NK-92 (cell line): ENCODE results near the gene CPE.

Experiments
- DNase-seq: peaks from one replicate; lab custom pipeline; 2025; ENCODE audit not compliant: unreplicated experiment; lab: John Stamatoyannopoulos, UW

Gene CPE

DNA sequence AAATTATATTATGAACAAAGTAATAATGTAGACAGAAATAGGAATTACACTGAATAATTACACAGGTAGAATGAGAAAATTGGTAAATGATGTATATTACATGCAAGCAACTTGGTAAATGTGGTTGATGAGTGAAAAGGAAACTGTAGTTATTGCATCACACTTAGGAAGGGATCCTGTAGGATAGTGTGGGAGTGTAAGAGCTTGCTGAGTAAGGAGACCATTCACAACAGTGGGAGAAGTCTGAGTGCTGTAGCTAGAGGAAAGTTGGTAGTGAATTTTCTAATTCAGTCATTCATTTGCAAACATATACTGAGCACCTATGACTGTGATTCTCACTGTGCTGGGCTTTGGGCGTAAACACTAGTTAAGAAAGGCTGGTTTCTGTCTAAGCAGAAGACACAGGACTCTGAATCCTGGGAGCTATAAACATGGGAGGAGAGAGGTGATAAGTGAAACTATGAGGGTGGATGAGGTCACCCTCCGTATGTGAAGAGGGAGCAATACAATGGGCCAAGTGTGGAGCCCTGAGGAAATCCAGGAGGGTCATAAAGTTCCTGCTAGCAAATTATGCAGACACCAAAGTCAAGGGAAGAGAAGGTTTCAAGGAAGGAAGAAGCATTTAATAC is 14.2 kb upstream of the CPE start:
- no peak for DNase-seq

- no peak for DNase-seq
Observed at GRCh38 chr4:165367040-165367439, 11.8 kb upstream of the CPE start.

DNA sequence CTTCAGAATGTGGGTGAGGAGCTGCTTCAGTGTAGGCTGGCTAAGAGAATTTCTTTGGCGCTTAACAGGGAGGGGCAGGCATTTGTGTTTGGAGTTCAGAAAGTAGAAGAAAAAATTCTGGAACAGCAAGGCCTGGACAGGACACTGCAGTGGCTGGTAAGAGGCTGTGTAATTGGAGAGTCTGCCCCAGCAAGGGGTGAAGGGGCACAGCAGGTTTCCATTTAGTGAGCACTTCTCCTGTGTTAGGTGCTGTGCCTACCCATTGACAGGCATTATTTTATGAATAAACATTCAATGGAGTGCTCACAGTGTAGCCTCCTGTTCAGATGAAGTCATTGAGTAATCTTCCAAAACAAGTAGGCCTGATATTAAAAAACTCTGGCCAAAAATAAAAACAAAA is 10.7 kb upstream of the CPE start:
- no peak for DNase-seq

DNA sequence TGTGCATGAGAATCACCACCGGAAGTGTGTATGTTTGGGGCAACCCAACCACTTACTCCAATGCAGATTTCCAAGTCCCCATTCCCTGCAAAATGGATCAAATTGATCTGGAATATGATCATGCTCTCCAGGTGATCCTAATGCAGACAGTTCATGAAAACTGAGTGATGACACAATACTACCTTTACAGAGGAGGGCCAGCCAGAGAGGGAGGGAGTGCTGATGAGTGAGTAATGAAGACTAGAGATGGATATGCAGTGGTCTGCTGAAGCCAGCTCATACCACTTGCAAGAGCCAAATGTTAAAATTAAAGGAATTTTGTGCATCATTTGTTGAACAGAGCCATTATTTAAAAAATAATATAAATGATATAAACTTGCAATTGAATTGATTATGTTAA is 10.2 kb upstream of the CPE start:
- no peak for DNase-seq

DNA sequence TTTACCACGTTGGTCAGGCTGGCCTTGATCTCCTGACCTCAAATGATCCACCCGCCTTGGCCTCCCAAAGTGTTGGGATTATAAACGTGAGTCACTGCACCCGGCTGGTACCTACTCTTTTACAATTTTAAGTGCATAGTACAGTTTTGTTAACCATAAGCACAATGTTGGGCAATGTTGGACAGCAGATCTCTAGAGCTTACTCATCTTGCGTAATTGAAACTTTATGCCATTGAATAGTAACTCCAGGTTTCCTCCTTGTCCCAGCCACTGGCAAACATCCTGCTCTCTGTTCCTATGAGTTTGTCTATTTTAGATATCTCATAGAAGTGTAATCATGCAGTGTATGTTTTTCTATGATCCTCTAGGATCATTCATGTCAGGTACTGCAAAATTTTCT is 9.3 kb upstream of the CPE start:
- DNase-seq = no peak

DNA sequence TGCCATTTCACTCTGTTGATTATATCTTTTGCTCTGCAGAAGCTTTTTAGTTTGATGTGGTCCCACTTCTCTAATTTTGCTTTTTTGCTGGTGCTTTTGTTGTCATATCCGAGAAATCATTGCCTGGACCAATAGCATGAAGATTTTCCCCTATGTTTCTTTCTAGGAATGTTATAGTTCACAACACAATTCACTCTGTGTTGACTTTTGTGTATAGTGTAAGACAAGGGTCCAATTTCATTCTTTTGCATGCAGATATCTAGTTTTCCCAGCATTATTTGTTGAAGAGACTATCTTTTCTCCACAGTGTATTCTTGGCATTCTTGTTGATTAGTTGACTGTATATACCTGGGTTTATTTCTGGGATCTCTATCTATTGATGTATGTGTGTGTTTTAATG is 8.3 kb upstream of the CPE start:
- DNase-seq = no peak

- no peak for DNase-seq
Observed at GRCh38 chr4:165375465-165375864, 3.3 kb upstream of the CPE start.

GRCh38 chr4:165378398-165378744 is 437 bp upstream of the CPE start:
- DNase-seq = no peak

DNA sequence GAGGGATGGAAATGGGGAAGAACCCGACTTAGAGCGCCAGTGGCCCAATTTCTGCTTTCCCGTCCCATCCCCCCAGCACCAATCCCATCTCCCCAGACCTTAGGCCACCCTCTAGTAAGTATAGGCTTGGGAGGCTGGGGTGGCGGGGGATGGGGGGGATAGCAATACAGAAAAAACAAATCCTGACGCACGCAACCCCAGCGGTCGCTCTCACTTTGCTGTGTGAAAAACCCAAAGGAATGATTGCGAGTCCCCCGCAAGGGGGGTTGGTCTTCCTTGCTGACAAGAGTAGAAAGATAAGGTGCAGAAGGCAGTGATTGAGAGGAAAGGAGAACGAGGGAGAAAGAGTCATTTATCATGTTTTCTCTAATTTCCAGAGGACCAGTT is 863 bp downstream of the CPE start:
- no peak for DNase-seq

DNA sequence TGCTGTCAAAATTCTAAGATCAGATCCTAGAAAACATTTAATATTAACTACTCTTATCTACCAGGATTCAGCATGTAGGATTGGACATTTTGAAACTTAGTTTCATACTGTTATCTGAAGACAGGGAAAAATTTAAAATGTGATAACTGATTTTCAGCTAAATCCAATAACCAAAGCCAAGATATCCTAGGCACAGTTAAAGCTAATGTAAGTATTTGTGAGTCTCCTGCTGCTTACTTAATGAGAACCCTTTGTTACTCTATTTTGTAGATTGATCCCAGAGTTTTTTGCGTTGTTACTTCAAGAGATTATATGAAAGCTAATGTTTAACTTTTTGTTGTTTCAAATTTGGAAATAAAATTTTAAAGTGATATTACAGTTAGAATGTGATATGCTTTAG is 2.0 kb downstream of the CPE start:
- DNase-seq = no peak

- no peak for DNase-seq
Observed at GRCh38 chr4:165381821-165382373, 3.1 kb downstream of the CPE start.

- no peak for DNase-seq
Observed at GRCh38 chr4:165382640-165383039, 3.8 kb downstream of the CPE start.

DNA sequence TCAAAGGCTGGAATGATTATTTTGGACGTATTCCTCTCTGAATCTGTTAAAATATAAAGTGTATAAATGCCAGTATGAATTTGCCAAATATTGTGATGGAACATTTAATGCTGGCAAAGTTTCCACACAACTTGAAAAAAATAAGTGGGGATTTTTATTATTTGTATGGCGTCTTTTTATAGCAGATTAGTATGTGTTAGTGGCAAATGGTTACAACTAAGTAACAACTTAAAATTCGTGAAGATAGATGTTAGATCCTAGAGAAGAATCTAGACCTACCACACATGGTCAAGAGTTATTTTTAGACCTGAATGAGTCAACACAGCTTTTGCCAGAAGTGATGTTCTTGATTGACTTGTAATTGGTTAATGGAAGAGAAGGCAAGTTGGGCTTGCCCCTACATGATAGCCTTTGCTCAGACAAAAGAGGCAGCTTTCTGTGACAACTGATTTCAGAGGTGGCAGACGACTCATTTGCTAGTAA is 4.8 kb downstream of the CPE start:
- no peak for DNase-seq

DNA sequence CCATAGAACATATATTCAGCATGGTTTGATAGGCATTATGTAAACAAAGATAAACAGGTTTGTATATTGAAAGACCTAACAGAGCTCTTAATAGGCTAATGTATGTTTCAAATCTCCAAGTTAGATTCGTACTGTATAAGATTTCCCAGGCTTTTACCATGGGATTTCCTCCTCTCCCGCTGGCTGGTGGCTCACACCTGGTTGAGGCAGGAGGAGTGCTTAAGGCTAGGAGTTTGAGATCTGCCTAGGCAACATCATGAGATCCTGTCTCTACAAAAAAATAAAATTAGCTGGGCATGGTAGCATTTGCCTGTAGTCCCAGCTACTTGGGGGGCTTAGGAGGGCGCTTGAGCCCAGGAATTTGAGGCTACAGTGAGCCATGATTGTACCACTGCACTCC is 5.4 kb downstream of the CPE start:
- DNase-seq = no peak

DNA sequence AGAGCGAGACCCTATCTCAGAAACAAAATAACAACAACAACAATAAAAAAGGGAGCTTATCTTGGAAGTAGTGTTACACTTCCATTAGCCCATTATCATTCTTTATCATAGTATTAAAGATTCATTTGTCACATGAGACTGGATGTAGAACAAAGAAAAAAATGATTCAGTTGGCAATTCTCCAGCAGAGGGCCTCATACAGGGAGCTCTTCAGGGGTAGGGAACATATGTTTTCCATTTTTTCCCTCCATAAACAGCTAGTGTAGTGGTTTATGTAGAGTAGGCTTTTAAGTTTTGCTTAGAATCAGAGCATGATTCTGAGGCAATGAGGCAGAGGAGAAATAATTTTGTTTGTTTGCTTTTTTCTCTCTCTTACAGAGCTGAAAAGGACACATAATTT is 5.8 kb downstream of the CPE start:
- DNase-seq = no peak

DNA sequence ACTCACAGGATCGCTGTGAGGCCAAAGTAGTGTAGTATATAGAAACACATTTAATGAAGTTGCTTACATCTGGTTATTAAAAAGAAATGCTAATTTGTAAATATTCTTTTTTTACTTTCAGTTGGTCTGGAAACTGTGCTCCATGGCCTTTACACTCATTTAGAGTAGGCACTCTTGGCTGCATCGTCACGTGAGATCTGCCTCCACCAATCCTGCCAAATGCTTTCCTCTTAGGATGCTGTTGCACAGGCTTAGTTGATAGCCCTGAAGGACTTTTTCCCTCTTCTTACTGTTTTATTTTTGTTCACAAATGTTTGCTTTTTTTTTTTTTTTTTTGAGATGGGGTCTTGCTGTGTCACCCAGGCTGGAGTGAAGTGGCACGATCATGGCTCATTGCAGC is 6.3 kb downstream of the CPE start:
- no peak for DNase-seq

DNA sequence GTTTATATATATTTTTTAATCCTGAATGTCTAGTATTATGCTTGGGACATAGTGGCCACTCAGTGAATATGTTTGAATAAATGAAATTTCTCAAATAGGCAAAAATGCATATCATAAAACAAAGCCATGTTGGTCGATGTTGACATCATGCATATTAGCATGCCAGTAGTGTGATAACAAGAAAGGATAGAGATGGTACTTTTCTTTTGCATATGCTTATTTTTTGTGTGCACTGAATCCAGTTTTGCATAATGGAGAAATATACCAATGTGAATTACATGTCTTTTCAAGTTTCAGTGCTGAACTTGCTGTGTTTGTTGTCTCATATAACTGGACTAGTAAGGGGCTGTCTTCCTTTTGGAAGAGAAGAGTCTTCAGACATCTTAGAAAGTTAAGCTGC is 7.5 kb downstream of the CPE start:
- DNase-seq = no peak

DNA sequence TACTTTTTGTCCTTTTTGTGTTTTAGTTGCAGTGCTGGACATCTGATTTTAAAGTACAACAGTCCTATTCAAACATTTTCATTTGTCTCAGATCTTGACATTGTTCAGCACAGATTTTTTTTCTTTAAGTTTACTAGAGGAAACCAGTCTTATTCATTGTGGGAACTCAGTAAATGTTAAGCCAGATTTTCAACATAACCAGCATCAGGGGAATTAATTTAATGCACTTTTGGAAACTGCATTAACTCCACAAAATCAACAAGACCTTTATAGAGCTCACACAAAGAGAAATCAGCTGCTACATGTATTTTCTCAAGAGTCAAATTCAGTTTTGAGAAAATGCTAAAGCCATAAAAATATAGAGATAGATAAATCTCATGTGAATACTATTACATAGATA is 9.9 kb downstream of the CPE start:
- no peak for DNase-seq

- no peak for DNase-seq
Observed at GRCh38 chr4:165393051-165393450, 14.2 kb downstream of the CPE start.

- no peak for DNase-seq
Observed at GRCh38 chr4:165393704-165394103, 14.9 kb downstream of the CPE start.

- DNase-seq = no peak
Observed at GRCh38 chr4:165394275-165394674, 15.5 kb downstream of the CPE start.

- no peak for DNase-seq
Observed at GRCh38 chr4:165398570-165398969, 19.8 kb downstream of the CPE start.

GRCh38 chr4:165402375-165402774 is 23.6 kb downstream of the CPE start:
- DNase-seq = no peak
